Measurements from ENCODE around the gene CLDN5. TPM values are rescaled to one million over a fixed set of nuclear protein-coding genes. Genes with fewer than 3 reads are reported as not detected.

The CLDN5 gene
- total and polyA plus RNA-seq, 2 of the 8 experiments (the other 6 are each of a cell fraction or from before 2014, with no cell fraction given) = 1.2 to 1.6 TPM

- Histone ChIP-seq H3K79me2 (ENCODE audit: control insufficient read depth in 1 of 2, insufficient read depth in 2 of 2, low read length in 2 of 2) (no peaks in the 10 kb centered on the region), H3K23me2 (ENCODE audit: low read depth, low read length) (no peaks in the 10 kb centered on the region), H4K8ac (ENCODE audit: extremely low read depth, insufficient read depth, low read length) (no peak overlapping the region), H3K56ac (replicated peaks; ENCODE audit: insufficient read length, low read depth, low read length) (no peak overlapping the region), H3K4ac (replicated peaks; ENCODE audit: insufficient read length, low read depth, low read length) (no peak overlapping the region), H4K20me1 (replicated peaks in 1 of 2; ENCODE audit: control insufficient read depth in 1 of 2, insufficient read depth in 2 of 2, low read length in 2 of 2) (peaks cover 0 to 7% of the 10 kb centered on the region in 2 experiments), H3K4me2 (ENCODE audit: insufficient read depth in 1 of 2, low read depth in 2 of 2, low read length in 2 of 2) (no peak overlapping the region), H4K91ac (replicated peaks; ENCODE audit: insufficient read length, low read length) (no peak overlapping the region), H3K27ac (ENCODE audit: low read depth, low read length) (no peak overlapping the region), H3K9me3 (ENCODE audit: insufficient read depth in 2 of 2, low read depth in 1 of 2, low read length in 1 of 2) (no peaks in the 10 kb centered on the region), H2AFZ (ENCODE audit: low read length) (no peak overlapping the region), H3K23ac (ENCODE audit: insufficient read length) (no peak overlapping the region), H3K9ac (replicated peaks in 1 of 4; ENCODE audit: extremely low read depth in 1 of 4, low read depth in 3 of 4, low read length in 3 of 4) (no peak overlapping the region), H2BK120ac (replicated peaks; ENCODE audit: low read depth, low read length) (no peak overlapping the region), H3K79me1 (ENCODE audit: low read depth, low read length) (no peaks in the 10 kb centered on the region), H2BK5ac (ENCODE audit: low read depth, low read length) (no peak overlapping the region), H3K4me1 (replicated peaks in 1 of 4; ENCODE audit: control insufficient read depth in 3 of 4, insufficient read depth in 4 of 4, low read length in 3 of 4) (no peaks in the 10 kb centered on the region; a peak in 3 of 7 replicates), H3K27me3 (replicated peaks in 1 of 4; ENCODE audit: control insufficient read depth in 3 of 4, extremely low read depth in 1 of 4, insufficient read depth in 3 of 4, low read length in 3 of 4) (no peaks in the 10 kb centered on the region), H4K5ac (ENCODE audit: insufficient read length, low read depth, low read length) (no peak overlapping the region), H2BK12ac (ENCODE audit: low read depth, low read length) (no peak overlapping the region), H2BK15ac (ENCODE audit: low read length) (no peak overlapping the region), H2BK20ac (ENCODE audit: low read length) (no peak overlapping the region), H3K14ac (ENCODE audit: insufficient read length) (no peak overlapping the region), H3K18ac (ENCODE audit: extremely low read depth, low read length) (no peak overlapping the region), H2AK5ac (ENCODE audit: low read depth, low read length) (no peak overlapping the region), H3K36me3 (ENCODE audit: control insufficient read depth in 2 of 4, insufficient read depth in 4 of 4, low read length in 3 of 4) (peaks cover 5 to 31% (median 13%) of the 10 kb centered on the region in 4 experiments; a peak in 6 of 8 replicates), H3K4me3 (ENCODE audit: extremely low read depth in 1 of 4, insufficient read depth in 2 of 4, low read depth in 3 of 4, low read length in 4 of 4) (no peak overlapping the region)
- DNase-seq (ENCODE audit: low read depth in 1 of 2, low spot score in 2 of 2) (no peak), FAIRE-seq (no peak)
- ChIA-PET CTCF (ENCODE audit: partially characterized antibody) (interaction anchor here (1.0 to 1.5 kb wide), 5 partner anchors 10 to 119 kb away, joined by 3 to 5 read pairs (median 4); no protein-coding TSS in a partner anchor), POLR2A (ENCODE audit: partially characterized antibody) (interaction anchor here (0.6 to 3.4 kb wide), 4 partner anchors 9 to 92 kb away, joined by 3 to 10 read pairs (median 3); no protein-coding TSS in a partner anchor)
- no peak for TF ChIP-seq ATF3 (IDR thresholded peaks at IDR 0.05; ENCODE audit: insufficient read depth, low read depth, low read length)
- no peak for TF ChIP-seq KDM4A (IDR thresholded peaks at IDR 0.05; ENCODE audit: low read depth, low read length, severe bottlenecking)
- no peak for TF ChIP-seq SP1 (IDR thresholded peaks at IDR 0.05; ENCODE audit: low read depth, low read length)
- TF ChIP-seq USF2 (IDR thresholded peaks at IDR 0.05; ENCODE audit: low read length) = no peak
- TF ChIP-seq EZH2 (IDR thresholded peaks at IDR 0.05; ENCODE audit: low read depth, low read length, severe bottlenecking) = no peak
- no peak for TF ChIP-seq TCF12 (IDR thresholded peaks at IDR 0.05; ENCODE audit: low read depth, low read length)
- 96% methylated on average over 4 of the region's 4 CpGs; no CpG with 5 or more reads in 1 of the 2 experiments for WGBS, 2 experiments (ENCODE audit: extremely low coverage in 1 of 2, insufficient coverage in 1 of 2, insufficient read length in 1 of 2, insufficient replicate concordance in 2 of 2, low coverage in 1 of 2, low lambda C conversion rate in 2 of 2, missing lambda C conversion rate in 1 of 2)
Observed at GRCh38 chr22:19507534-19507861, 16.7 kb downstream of the CLDN5 start.

All from H1 (cell line).